Measurements from ENCODE around the gene PI4KA.

DNA sequence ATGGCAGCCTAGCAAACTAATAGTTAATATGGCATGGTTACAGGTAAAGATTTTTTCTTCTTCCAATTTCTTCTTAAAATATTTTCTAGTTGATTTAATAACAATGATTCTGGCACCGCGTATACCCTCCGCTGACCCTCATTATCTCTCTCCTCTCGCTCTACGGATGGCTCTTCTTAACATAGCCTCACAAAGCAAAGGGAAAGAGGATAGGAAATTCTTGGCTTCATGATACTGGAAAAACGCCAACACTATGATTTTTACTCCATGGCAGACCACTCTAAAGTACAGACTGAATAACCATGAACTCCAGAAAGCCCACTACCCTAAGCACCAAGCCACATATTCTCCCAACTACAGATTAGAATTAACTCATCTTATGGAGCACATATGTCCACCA is 6.1 kb downstream of the PI4KA start:
- TF ChIP-seq, protein P1, sequence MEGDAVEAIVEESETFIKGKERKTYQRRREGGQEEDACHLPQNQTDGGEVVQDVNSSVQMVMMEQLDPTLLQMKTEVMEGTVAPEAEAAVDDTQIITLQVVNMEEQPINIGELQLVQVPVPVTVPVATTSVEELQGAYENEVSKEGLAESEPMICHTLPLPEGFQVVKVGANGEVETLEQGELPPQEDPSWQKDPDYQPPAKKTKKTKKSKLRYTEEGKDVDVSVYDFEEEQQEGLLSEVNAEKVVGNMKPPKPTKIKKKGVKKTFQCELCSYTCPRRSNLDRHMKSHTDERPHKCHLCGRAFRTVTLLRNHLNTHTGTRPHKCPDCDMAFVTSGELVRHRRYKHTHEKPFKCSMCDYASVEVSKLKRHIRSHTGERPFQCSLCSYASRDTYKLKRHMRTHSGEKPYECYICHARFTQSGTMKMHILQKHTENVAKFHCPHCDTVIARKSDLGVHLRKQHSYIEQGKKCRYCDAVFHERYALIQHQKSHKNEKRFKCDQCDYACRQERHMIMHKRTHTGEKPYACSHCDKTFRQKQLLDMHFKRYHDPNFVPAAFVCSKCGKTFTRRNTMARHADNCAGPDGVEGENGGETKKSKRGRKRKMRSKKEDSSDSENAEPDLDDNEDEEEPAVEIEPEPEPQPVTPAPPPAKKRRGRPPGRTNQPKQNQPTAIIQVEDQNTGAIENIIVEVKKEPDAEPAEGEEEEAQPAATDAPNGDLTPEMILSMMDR (IDR thresholded peaks at IDR 0.05), result no peak
- TF ChIP-seq POLR2A (IDR thresholded peaks at IDR 0.05), result no peak

Data from body of pancreas (tissue), 4 donors.